GM12878 (cell line): ENCODE results near the gene KCNQ1. TPM values are rescaled to one million over a fixed set of nuclear protein-coding genes. Genes with fewer than 3 reads are reported as not detected.

Experiments used
- ATAC-seq: fragments of 200-7000 bp; cut with Tn5 transposase; 3 replicates; pipeline ENCODE4 v1.9.1; 2020; ENCODE audit warnings: mild to moderate bottlenecking, moderate library complexity
- BruUV-seq: library from RNA; stranded (reverse); fragments of 400-500 nt; replicated peaks from 2 replicates; lab custom pipeline; 2021; lab: Mats Ljungman, UMichigan
- CTCF ChIA-PET: fragments of 300-600 bp; sonication (Branson Sonifier 250); formaldehyde crosslinking; extraction: SDS; loops from one replicate; lab custom pipeline; 2021; ENCODE audit warnings: inconsistent platforms; lab: Yijun Ruan, JAX
- POLR2A ChIA-PET: fragments of 350-600 bp; formaldehyde crosslinking; extraction: SDS; loops from one replicate; lab custom pipeline; 2021; ENCODE audit warnings: inconsistent platforms; lab: Charles Lee
- RAD21 ChIA-PET: fragments of 300-600 bp; sonication (Branson Sonifier 250); formaldehyde crosslinking; loops from one replicate; lab custom pipeline; 2023; ENCODE audit warnings: antibody characterized with exemption; ENCODE audit not compliant: unreplicated experiment; lab: Charles Lee
- SMC1A ChIA-PET: fragments of 300-600 bp; sonication (Branson Sonifier 250); formaldehyde crosslinking; loops from one replicate; lab custom pipeline; 2023; ENCODE audit not compliant: unreplicated experiment, uncharacterized antibody; lab: Charles Lee
- DNase-seq: peaks from one replicate; pipeline ENCODE4 v3.0.0-alpha.2; 2011; ENCODE audit warnings: low read depth, low spot score
- FAIRE-seq: peaks from 3 replicates; lab custom pipeline; 2011; peaks lifted over from hg19 to GRCh38; lab: Jason Lieb, UNC
- H2AFZ ChIP-seq: 2 replicates; pipeline ENCODE4 v1.6.0; 2011; ENCODE audit warnings: low read depth, low read length, control low read depth; ENCODE audit not compliant: control insufficient read depth
- H3K27ac ChIP-seq: 2 replicates; pipeline ENCODE4 v1.5.1; 2011; ENCODE audit warnings: control low read depth; ENCODE audit not compliant: control insufficient read depth, insufficient read depth
- H3K27me3 ChIP-seq, 2 experiments: replicated peaks in 1 of 2; 2 replicates each; pipeline versions ENCODE4 v1.6.0 to v1.6.1; 2011; ENCODE audit warnings: low read length in 1 of 2; ENCODE audit not compliant: control insufficient read depth in 2 of 2, insufficient read depth in 2 of 2
- H3K36me3 ChIP-seq, 2 experiments: 2 replicates each; pipeline ENCODE4 v1.5.1; 2011; ENCODE audit warnings: low read length in 1 of 2; ENCODE audit not compliant: control insufficient read depth in 2 of 2, insufficient read depth in 2 of 2
- H3K4me1 ChIP-seq: 2 replicates; pipeline ENCODE4 v1.6.1; 2011; ENCODE audit warnings: mild to moderate bottlenecking, low read length, moderate library complexity, mixed read lengths; ENCODE audit not compliant: control insufficient read depth, insufficient read depth
- H3K4me2 ChIP-seq: 2 replicates; pipeline ENCODE4 v1.6.0; 2011; ENCODE audit warnings: control low read depth; ENCODE audit not compliant: control insufficient read depth, insufficient read depth
- H3K4me3 ChIP-seq: fragments of 200-600 bp; sonication (generic); 2 replicates; pipeline ENCODE4 v1.5.1; 2016
- H3K79me2 ChIP-seq: 2 replicates; pipeline ENCODE4 v1.6.0; 2011; ENCODE audit warnings: low read length; ENCODE audit not compliant: control insufficient read depth, insufficient read depth
- H3K9ac ChIP-seq: 2 replicates; pipeline ENCODE4 v1.8.0; 2011; ENCODE audit warnings: low read length, control low read depth, mixed read lengths; ENCODE audit not compliant: control insufficient read depth, insufficient read depth
- H3K9me3 ChIP-seq: replicated peaks from 3 replicates; pipeline ENCODE4 v1.5.1; 2011; ENCODE audit warnings: mild to moderate bottlenecking, low read length; ENCODE audit not compliant: control insufficient read depth, insufficient read depth
- H4K20me1 ChIP-seq: 2 replicates; pipeline ENCODE4 v1.6.0; 2011; ENCODE audit not compliant: control insufficient read depth, insufficient read depth
- ATF3 ChIP-seq: IDR thresholded peaks from 2 replicates; pipeline ENCODE4 v1.6.1; 2011; ENCODE audit warnings: low read depth, mild to moderate bottlenecking, low read length, moderate library complexity, borderline replicate concordance; ENCODE audit errors: extremely low read depth
- BCL3 ChIP-seq: IDR thresholded peaks from 2 replicates; pipeline ENCODE4 v1.6.1; 2011; ENCODE audit warnings: borderline replicate concordance, low read depth, mild to moderate bottlenecking, moderate library complexity, low read length; ENCODE audit not compliant: insufficient read depth, poor library complexity, severe bottlenecking
- CREM ChIP-seq: IDR thresholded peaks from 2 replicates; pipeline ENCODE4 v1.6.1; 2014; ENCODE audit warnings: antibody characterized with exemption, low read depth
- HSF1 ChIP-seq: fragments of 150-350 bp; IDR thresholded peaks from 2 replicates; pipeline ENCODE4 v1.6.1; 2014; ENCODE audit warnings: mild to moderate bottlenecking, low read depth, low read length
- IKZF1 ChIP-seq: fragments of 450-650 bp; conservative IDR thresholded peaks from 2 replicates; pipeline ENCODE4 v1.6.1; 2017; ENCODE audit warnings: antibody characterized with exemption, mild to moderate bottlenecking
- JUNB ChIP-seq: IDR thresholded peaks from 2 replicates; pipeline ENCODE4 v1.6.1; 2016; ENCODE audit warnings: antibody characterized with exemption, mild to moderate bottlenecking
- JUND ChIP-seq: IDR thresholded peaks from 2 replicates; pipeline ENCODE4 v1.6.1; 2012; ENCODE audit warnings: low read depth, mild to moderate bottlenecking, low read length, improper control_type of control experiment, moderate library complexity
- MEF2A ChIP-seq: IDR thresholded peaks from 2 replicates; pipeline ENCODE4 v1.6.1; 2011; ENCODE audit warnings: low read depth, mild to moderate bottlenecking, low read length, moderate library complexity; ENCODE audit not compliant: insufficient read depth
- POLR2AphosphoS5 ChIP-seq: IDR thresholded peaks from 2 replicates; pipeline ENCODE4 v1.6.1; 2011; ENCODE audit warnings: mild to moderate bottlenecking, low read length, inconsistent platforms
- SREBF1 ChIP-seq: IDR thresholded peaks from 2 replicates; pipeline ENCODE4 v1.6.1; 2012; ENCODE audit warnings: mild to moderate bottlenecking, low read length
- SRF ChIP-seq, 2 experiments: IDR thresholded peaks; 2 replicates each; pipeline ENCODE4 v1.6.1; 2011; ENCODE audit warnings: low read depth in 2 of 2, low read length in 2 of 2, mild to moderate bottlenecking in 1 of 2, moderate library complexity in 1 of 2
- TAF1 ChIP-seq: IDR thresholded peaks from 2 replicates; pipeline ENCODE4 v1.6.1; 2011; ENCODE audit warnings: mild to moderate bottlenecking, low read depth, low read length, borderline replicate concordance
- ZNF622 ChIP-seq: fragments of 450-650 bp; IDR thresholded peaks from 2 replicates; pipeline ENCODE4 v1.6.1; 2017; ENCODE audit warnings: mild to moderate bottlenecking, inconsistent platforms
- WGBS: methylation state at CpG from one replicate; pipeline ENCODE4 v1.1.6; 2016; ENCODE audit warnings: low lambda C conversion rate; ENCODE audit not compliant: insufficient replicate concordance, insufficient coverage; ENCODE audit errors: missing lambda C conversion rate; 5-methylcytosine and 5-hydroxymethylcytosine counted together
- in situ Hi-C: fragments of 300-500 bp; cut with MboI; formaldehyde crosslinking; loops from 9 replicates; pipeline ENCODE4 v1.14.3; 2018; ENCODE audit warnings: mixed read lengths
- intact Hi-C: fragments of 100-400 bp; cut with micrococcal nuclease; formaldehyde crosslinking; loops from one replicate; pipeline ENCODE4 v1.14.2; 2022; ENCODE audit not compliant: unreplicated experiment
- polyA plus RNA-seq, 11 experiments: library from polyadenylated mRNA; depleted of rRNA in 4 of 11; unstranded in 6 of 11; stranded (reverse) in 5 of 11; fragments of >200 nt; fragmentation: Nextera tagmentation in 4 of 11; fragmentation: Illumina TruSeq in 1 of 11; extraction: Ambion mirVana in 4 of 11; extraction: Trizol in 1 of 11; gene quantifications; 1 replicate in 1 of 11; 2 replicates in 10 of 11; pipeline versions ENCODE4 v1.2.1 to v1.2.3, GENCODE V29; 2011 to 2016; ENCODE audit warnings: inconsistent platforms in 2 of 11, missing spikeins in 2 of 11, low read depth in 1 of 11
- total RNA-seq, 4 experiments: library from RNA; depleted of rRNA in 3 of 4; stranded (reverse); fragments of >200 nt in 3 of 4; fragmentation: Illumina TruSeq in 1 of 4; extraction: Trizol in 1 of 4; gene quantifications; 2 replicates each; pipeline versions ENCODE4 v1.2.1 to v1.2.3, GENCODE V29; 2013 to 2021
- TF ChIP-seq, protein P1 (sequence below): fragments of 450-650 bp; formaldehyde crosslinking; IDR thresholded peaks from 2 replicates; pipeline ENCODE4 v1.4.0; 2020; ENCODE audit warnings: mild to moderate bottlenecking, moderate library complexity
- TF ChIP-seq, protein P2 (sequence below): IDR thresholded peaks from 2 replicates; pipeline ENCODE4 v1.6.1; 2012; ENCODE audit warnings: low read depth, low read length, improper control_type of control experiment

KCNQ1 gene
- total and polyA plus RNA-seq, 10 of the 15 experiments (the other 5 are each of a cell fraction or from before 2014, with no cell fraction given): 0.03 to 0.15 (median 0.12) TPM; not detected in 7

DNA sequence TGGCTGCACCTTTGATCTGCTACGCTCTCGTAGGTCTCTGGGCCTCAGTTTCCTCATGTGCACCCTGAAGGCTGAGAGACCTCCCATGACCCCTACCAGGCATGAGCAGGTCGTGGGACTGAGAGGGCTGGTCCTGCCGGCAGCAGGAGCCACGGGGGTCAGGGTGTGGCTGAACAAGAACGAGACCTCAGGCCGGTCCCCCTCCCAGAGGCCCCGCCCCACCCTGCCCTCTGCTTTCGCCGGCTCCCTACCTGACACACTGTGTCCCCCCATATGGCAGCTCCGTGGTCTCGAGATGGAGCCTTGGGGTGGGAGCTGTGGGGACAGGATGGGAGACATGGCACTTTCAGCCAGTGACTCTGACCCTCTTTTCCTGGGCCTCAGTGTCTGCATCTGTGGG, 400.2 kb downstream of the KCNQ1 start (continued):
- TF ChIP-seq MEF2A (no peak), ZNF622 (no peak), JUNB (no peak), POLR2AphosphoS5 (no peak), SRF (IDR thresholded peaks at IDR 0.05; ENCODE audit: low read depth in 2 of 2, low read length in 2 of 2) (no peak), JUND (no peak), BCL3 (no peak)
- TF ChIP-seq, all 136 proteins: peak for 0

GRCh38 chr11:2846056-2846455, 401.2 kb downstream of the KCNQ1 start:
- in situ Hi-C loops: no loop called here
- POLR2A ChIA-PET: no interaction called here
- Histone ChIP-seq H2AFZ (no peak overlapping the region), H3K4me2 (no peak overlapping the region), H3K36me3 (no peaks in the 10 kb centered on the region), H3K9me3 (no peaks in the 10 kb centered on the region), H3K27ac (no peak overlapping the region), H3K27me3 (no peaks in the 10 kb centered on the region), H4K20me1 (no peaks in the 10 kb centered on the region), H3K79me2 (no peaks in the 10 kb centered on the region), H3K9ac (no peak overlapping the region), H3K4me3 (no peak overlapping the region), H3K4me1 (no peaks in the 10 kb centered on the region)
- no peak for FAIRE-seq
- intact Hi-C loops: no loop called here
- RAD21 ChIA-PET: no interaction called here
- CTCF ChIA-PET: no interaction called here
- 39% methylated on average over 17 of the region's 17 CpGs for WGBS
- BruUV-seq: no TSS peak
- no peak for DNase-seq
- no peak for ATAC-seq
- SMC1A ChIA-PET: no interaction called here
- no peak for TF ChIP-seq CREM
- TF ChIP-seq HSF1: no peak
- no peak for TF ChIP-seq ATF3
- no peak for TF ChIP-seq TAF1
- no peak for TF ChIP-seq SREBF1
- no peak for TF ChIP-seq IKZF1
- TF ChIP-seq, protein P1, sequence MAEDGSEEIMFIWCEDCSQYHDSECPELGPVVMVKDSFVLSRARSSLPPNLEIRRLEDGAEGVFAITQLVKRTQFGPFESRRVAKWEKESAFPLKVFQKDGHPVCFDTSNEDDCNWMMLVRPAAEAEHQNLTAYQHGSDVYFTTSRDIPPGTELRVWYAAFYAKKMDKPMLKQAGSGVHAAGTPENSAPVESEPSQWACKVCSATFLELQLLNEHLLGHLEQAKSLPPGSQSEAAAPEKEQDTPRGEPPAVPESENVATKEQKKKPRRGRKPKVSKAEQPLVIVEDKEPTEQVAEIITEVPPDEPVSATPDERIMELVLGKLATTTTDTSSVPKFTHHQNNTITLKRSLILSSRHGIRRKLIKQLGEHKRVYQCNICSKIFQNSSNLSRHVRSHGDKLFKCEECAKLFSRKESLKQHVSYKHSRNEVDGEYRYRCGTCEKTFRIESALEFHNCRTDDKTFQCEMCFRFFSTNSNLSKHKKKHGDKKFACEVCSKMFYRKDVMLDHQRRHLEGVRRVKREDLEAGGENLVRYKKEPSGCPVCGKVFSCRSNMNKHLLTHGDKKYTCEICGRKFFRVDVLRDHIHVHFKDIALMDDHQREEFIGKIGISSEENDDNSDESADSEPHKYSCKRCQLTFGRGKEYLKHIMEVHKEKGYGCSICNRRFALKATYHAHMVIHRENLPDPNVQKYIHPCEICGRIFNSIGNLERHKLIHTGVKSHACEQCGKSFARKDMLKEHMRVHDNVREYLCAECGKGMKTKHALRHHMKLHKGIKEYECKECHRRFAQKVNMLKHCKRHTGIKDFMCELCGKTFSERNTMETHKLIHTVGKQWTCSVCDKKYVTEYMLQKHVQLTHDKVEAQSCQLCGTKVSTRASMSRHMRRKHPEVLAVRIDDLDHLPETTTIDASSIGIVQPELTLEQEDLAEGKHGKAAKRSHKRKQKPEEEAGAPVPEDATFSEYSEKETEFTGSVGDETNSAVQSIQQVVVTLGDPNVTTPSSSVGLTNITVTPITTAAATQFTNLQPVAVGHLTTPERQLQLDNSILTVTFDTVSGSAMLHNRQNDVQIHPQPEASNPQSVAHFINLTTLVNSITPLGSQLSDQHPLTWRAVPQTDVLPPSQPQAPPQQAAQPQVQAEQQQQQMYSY (CRISPR knock-in tag): no peak
- TF ChIP-seq, protein P2, sequence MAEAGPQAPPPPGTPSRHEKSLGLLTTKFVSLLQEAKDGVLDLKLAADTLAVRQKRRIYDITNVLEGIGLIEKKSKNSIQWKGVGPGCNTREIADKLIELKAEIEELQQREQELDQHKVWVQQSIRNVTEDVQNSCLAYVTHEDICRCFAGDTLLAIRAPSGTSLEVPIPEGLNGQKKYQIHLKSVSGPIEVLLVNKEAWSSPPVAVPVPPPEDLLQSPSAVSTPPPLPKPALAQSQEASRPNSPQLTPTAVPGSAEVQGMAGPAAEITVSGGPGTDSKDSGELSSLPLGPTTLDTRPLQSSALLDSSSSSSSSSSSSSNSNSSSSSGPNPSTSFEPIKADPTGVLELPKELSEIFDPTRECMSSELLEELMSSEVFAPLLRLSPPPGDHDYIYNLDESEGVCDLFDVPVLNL: no peak
